ENCODE measurements around the gene EHF.

The EHF gene

GRCh38 chr11:34665077-34665835 lies 44.4 kb downstream of the EHF start:
- ChIA-PET CTCF (interaction anchor here (1.3 kb wide), 1 partner anchor 13 kb away, joined by 3 read pairs; no protein-coding TSS in a partner anchor), POLR2A (no interaction called here)
- H3K9me3 ChIP-seq (ENCODE audit: control extremely low read depth in 1 of 5, control insufficient read depth in 4 of 5, insufficient read depth in 2 of 5, low read depth in 1 of 5, low read length in 4 of 5): no peaks in the 10 kb centered on the region
- no peak overlapping the region for H3K4me3 ChIP-seq (ENCODE audit: control insufficient read depth in 1 of 7, extremely low read depth in 1 of 7, insufficient read depth in 4 of 7, low read depth in 2 of 7, low read length in 6 of 7)
- H3K36me3 ChIP-seq (ENCODE audit: control insufficient read depth in 4 of 4, insufficient read depth in 4 of 4, low read length in 3 of 4): no peaks in the 10 kb centered on the region
- H3K27ac ChIP-seq (ENCODE audit: insufficient read depth in 1 of 2, low read depth in 1 of 2, low read length in 2 of 2, poor library complexity in 1 of 2, severe bottlenecking in 2 of 2): no peak overlapping the region
- 87% methylated on average over 7 of the region's 7 CpGs for WGBS (ENCODE audit: insufficient coverage)
- DNase-seq: no peak
- peaks cover 0 to 5% (median 0%) of the 10 kb centered on the region in 4 experiments for H3K4me1 ChIP-seq (ENCODE audit: control extremely low read depth in 1 of 4, control insufficient read depth in 4 of 4, insufficient read depth in 4 of 4, low read length in 3 of 4)
- H3K27me3 ChIP-seq (replicated peaks in 2 of 5; ENCODE audit: control insufficient read depth in 4 of 5, insufficient read depth in 5 of 5, low read length in 4 of 5): no peaks in the 10 kb centered on the region

DNA sequence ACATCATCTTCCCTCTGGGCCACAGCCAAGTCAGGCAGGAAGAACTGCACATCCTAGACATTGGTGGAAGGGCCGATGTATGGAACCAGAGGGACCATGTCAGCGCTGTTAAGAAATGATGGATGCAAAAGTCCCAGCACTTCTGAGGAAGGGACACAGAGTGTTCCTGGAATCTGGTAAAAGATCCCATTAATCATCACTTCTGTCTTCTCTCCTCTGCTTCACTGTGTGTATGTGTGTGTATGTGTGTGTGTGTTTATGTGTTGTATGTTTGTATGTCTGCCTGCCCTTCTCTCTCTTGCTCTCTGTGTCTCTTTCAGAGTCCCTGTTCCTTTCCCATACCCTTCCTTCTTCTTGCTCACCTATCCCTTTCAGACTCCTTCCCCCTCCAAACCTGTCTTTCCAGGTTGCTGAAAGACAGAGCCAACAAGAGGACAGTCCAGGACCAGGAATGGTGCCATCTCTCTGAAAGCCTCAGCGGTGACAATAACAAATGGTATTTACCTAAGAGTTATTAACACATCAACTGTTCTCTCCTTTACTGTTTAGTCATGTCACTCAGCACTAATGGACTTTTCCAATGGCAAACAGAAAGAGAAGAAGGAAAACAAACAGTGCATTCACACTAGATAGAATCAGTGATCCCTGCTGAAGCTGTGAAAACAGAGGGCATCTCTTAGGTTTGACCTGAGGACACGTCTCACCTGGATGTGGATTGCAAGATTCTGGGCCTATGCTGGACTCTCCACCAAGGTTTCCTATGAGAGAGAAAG lies 47.1 kb downstream of the EHF start:
- no peaks in the 10 kb centered on the region for H3K36me3 ChIP-seq (ENCODE audit: control insufficient read depth in 4 of 4, insufficient read depth in 4 of 4, low read length in 3 of 4)
- no peak for DNase-seq
- ChIA-PET CTCF (interaction anchor here (0.6 to 1.0 kb wide), 2 partner anchors 12 to 221 kb away, joined by 3 read pairs; no protein-coding TSS in a partner anchor), POLR2A (no interaction called here)
- H3K27ac ChIP-seq (ENCODE audit: insufficient read depth in 1 of 2, low read depth in 1 of 2, low read length in 2 of 2, poor library complexity in 1 of 2, severe bottlenecking in 2 of 2): no peak overlapping the region
- H3K9me3 ChIP-seq (ENCODE audit: control extremely low read depth in 1 of 5, control insufficient read depth in 4 of 5, insufficient read depth in 2 of 5, low read depth in 1 of 5, low read length in 4 of 5): peaks cover 0 to 1% (median 0%) of the 10 kb centered on the region in 5 experiments
- 96% methylated on average over 2 of the region's 4 CpGs for WGBS (ENCODE audit: insufficient coverage)
- no peak overlapping the region for H3K4me3 ChIP-seq (ENCODE audit: control insufficient read depth in 1 of 7, extremely low read depth in 1 of 7, insufficient read depth in 4 of 7, low read depth in 2 of 7, low read length in 6 of 7)
- peaks cover 0 to 5% (median 0%) of the 10 kb centered on the region in 4 experiments for H3K4me1 ChIP-seq (ENCODE audit: control extremely low read depth in 1 of 4, control insufficient read depth in 4 of 4, insufficient read depth in 4 of 4, low read length in 3 of 4)
- no peaks in the 10 kb centered on the region for H3K27me3 ChIP-seq (replicated peaks in 2 of 5; ENCODE audit: control insufficient read depth in 4 of 5, insufficient read depth in 5 of 5, low read length in 4 of 5)

GRCh38 chr11:34668583-34669053 lies 47.7 kb downstream of the EHF start:
- no peaks in the 10 kb centered on the region for H3K36me3 ChIP-seq (ENCODE audit: control insufficient read depth in 4 of 4, insufficient read depth in 4 of 4, low read length in 3 of 4)
- no peak for DNase-seq
- ChIA-PET POLR2A (no interaction called here), CTCF (no interaction called here)
- peaks cover 0 to 5% (median 0%) of the 10 kb centered on the region in 4 experiments for H3K4me1 ChIP-seq (ENCODE audit: control extremely low read depth in 1 of 4, control insufficient read depth in 4 of 4, insufficient read depth in 4 of 4, low read length in 3 of 4)
- H3K27ac ChIP-seq (ENCODE audit: insufficient read depth in 1 of 2, low read depth in 1 of 2, low read length in 2 of 2, poor library complexity in 1 of 2, severe bottlenecking in 2 of 2): no peak overlapping the region
- WGBS (ENCODE audit: insufficient coverage): 100% methylated on average over 3 of the region's 4 CpGs
- H3K9me3 ChIP-seq (ENCODE audit: control extremely low read depth in 1 of 5, control insufficient read depth in 4 of 5, insufficient read depth in 2 of 5, low read depth in 1 of 5, low read length in 4 of 5): peaks cover 0 to 1% (median 0%) of the 10 kb centered on the region in 5 experiments
- H3K27me3 ChIP-seq (replicated peaks in 2 of 5; ENCODE audit: control insufficient read depth in 4 of 5, insufficient read depth in 5 of 5, low read length in 4 of 5): no peaks in the 10 kb centered on the region
- no peak overlapping the region for H3K4me3 ChIP-seq (ENCODE audit: control insufficient read depth in 1 of 7, extremely low read depth in 1 of 7, insufficient read depth in 4 of 7, low read depth in 2 of 7, low read length in 6 of 7)

DNA sequence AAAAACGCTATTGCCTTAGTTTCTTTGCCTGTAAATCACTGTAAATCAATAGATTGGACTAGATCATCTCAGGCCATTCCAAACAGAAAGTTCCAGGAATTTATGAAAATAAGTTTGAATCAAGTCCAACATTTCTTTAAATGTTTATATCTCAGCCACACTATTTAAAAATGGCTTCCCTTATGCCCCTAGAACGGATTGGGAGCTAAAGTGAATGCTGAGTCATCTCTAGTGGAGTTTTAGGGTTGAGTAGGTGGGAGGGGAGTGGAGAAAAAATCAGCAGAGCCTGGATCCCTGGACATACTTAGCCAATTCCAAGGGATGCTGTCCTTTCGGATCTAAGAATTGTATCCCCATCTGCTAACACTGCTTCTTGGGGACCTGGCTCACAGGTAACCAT lies 48.6 kb downstream of the EHF start:
- H3K27ac ChIP-seq (ENCODE audit: insufficient read depth in 1 of 2, low read depth in 1 of 2, low read length in 2 of 2, poor library complexity in 1 of 2, severe bottlenecking in 2 of 2): no peak overlapping the region
- H3K27me3 ChIP-seq (replicated peaks in 2 of 5; ENCODE audit: control insufficient read depth in 4 of 5, insufficient read depth in 5 of 5, low read length in 4 of 5): no peaks in the 10 kb centered on the region
- CTCF ChIA-PET: no interaction called here
- H3K9me3 ChIP-seq (ENCODE audit: control extremely low read depth in 1 of 5, control insufficient read depth in 4 of 5, insufficient read depth in 2 of 5, low read depth in 1 of 5, low read length in 4 of 5): peaks cover 0 to 1% (median 0%) of the 10 kb centered on the region in 5 experiments
- peaks cover 0 to 5% (median 0%) of the 10 kb centered on the region in 4 experiments for H3K4me1 ChIP-seq (ENCODE audit: control extremely low read depth in 1 of 4, control insufficient read depth in 4 of 4, insufficient read depth in 4 of 4, low read length in 3 of 4)
- no peaks in the 10 kb centered on the region for H3K36me3 ChIP-seq (ENCODE audit: control insufficient read depth in 4 of 4, insufficient read depth in 4 of 4, low read length in 3 of 4)
- WGBS (ENCODE audit: insufficient coverage): 100% methylated on average over 1 of the region's 3 CpGs
- POLR2A ChIA-PET: no interaction called here
- H3K4me3 ChIP-seq (ENCODE audit: control insufficient read depth in 1 of 7, extremely low read depth in 1 of 7, insufficient read depth in 4 of 7, low read depth in 2 of 7, low read length in 6 of 7): no peak overlapping the region
- no peak for DNase-seq

- no peak for DNase-seq
- Histone ChIP-seq H3K9me3 (ENCODE audit: control extremely low read depth in 1 of 5, control insufficient read depth in 4 of 5, insufficient read depth in 2 of 5, low read depth in 1 of 5, low read length in 4 of 5) (peaks cover 0 to 1% (median 0%) of the 10 kb centered on the region in 5 experiments), H3K36me3 (ENCODE audit: control insufficient read depth in 4 of 4, insufficient read depth in 4 of 4, low read length in 3 of 4) (no peaks in the 10 kb centered on the region), H3K4me1 (ENCODE audit: control extremely low read depth in 1 of 4, control insufficient read depth in 4 of 4, insufficient read depth in 4 of 4, low read length in 3 of 4) (peaks cover 0 to 5% (median 0%) of the 10 kb centered on the region in 4 experiments), H3K4me3 (ENCODE audit: control insufficient read depth in 1 of 7, extremely low read depth in 1 of 7, insufficient read depth in 4 of 7, low read depth in 2 of 7, low read length in 6 of 7) (no peak overlapping the region), H3K27me3 (replicated peaks in 2 of 5; ENCODE audit: control insufficient read depth in 4 of 5, insufficient read depth in 5 of 5, low read length in 4 of 5) (no peaks in the 10 kb centered on the region), H3K27ac (ENCODE audit: insufficient read depth in 1 of 2, low read depth in 1 of 2, low read length in 2 of 2, poor library complexity in 1 of 2, severe bottlenecking in 2 of 2) (no peak overlapping the region)
- ChIA-PET POLR2A (no interaction called here), CTCF (interaction anchor here (1.0 kb wide), 1 partner anchor 20 kb away, joined by 4 read pairs; no protein-coding TSS in a partner anchor)
- 67% methylated on average over 1 of the region's 1 CpG for whole genome bisulfite sequencing (ENCODE audit: insufficient coverage)
Measured at GRCh38 chr11:34671117-34671516, 50.2 kb downstream of the EHF start.

GRCh38 chr11:34671946-34672345 lies 51.1 kb downstream of the EHF start:
- H3K27me3 ChIP-seq (replicated peaks in 2 of 5; ENCODE audit: control insufficient read depth in 4 of 5, insufficient read depth in 5 of 5, low read length in 4 of 5): no peaks in the 10 kb centered on the region
- no peak for DNase-seq
- H3K36me3 ChIP-seq (ENCODE audit: control insufficient read depth in 4 of 4, insufficient read depth in 4 of 4, low read length in 3 of 4): no peaks in the 10 kb centered on the region
- ChIA-PET POLR2A (no interaction called here), CTCF (interaction anchor here (1.0 to 1.1 kb wide), 2 partner anchors 21 to 220 kb away, joined by 3 to 4 read pairs; no protein-coding TSS in a partner anchor)
- H3K4me3 ChIP-seq (ENCODE audit: control insufficient read depth in 1 of 7, extremely low read depth in 1 of 7, insufficient read depth in 4 of 7, low read depth in 2 of 7, low read length in 6 of 7): no peak overlapping the region
- no peak overlapping the region for H3K27ac ChIP-seq (ENCODE audit: insufficient read depth in 1 of 2, low read depth in 1 of 2, low read length in 2 of 2, poor library complexity in 1 of 2, severe bottlenecking in 2 of 2)
- peaks cover 0 to 1% (median 0%) of the 10 kb centered on the region in 5 experiments for H3K9me3 ChIP-seq (ENCODE audit: control extremely low read depth in 1 of 5, control insufficient read depth in 4 of 5, insufficient read depth in 2 of 5, low read depth in 1 of 5, low read length in 4 of 5)
- no CpG with 5 or more reads among the region's 1 CpG for WGBS (ENCODE audit: insufficient coverage)
- peaks cover 0 to 5% (median 0%) of the 10 kb centered on the region in 4 experiments for H3K4me1 ChIP-seq (ENCODE audit: control extremely low read depth in 1 of 4, control insufficient read depth in 4 of 4, insufficient read depth in 4 of 4, low read length in 3 of 4)

DNA sequence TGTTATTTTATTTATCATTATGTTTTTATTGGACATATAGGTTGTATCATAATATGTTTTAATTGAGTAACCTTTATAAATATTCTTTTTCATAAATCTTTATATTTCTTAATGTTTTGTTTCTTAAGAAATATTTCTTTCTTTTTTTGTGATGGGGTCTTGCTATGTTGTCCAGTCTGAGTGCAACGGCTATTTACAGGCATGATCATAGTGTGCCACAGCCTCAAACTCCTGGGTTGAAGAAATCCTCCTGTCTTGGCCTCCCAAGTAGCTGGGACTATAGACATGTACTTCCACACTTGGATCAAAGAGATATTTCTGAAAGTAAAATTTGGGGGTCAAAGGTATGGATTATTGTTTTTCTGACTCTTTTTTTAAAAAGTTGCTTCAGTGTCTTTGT lies 53.1 kb downstream of the EHF start:
- DNase-seq: no peak
- Histone ChIP-seq H3K4me3 (ENCODE audit: control insufficient read depth in 1 of 7, extremely low read depth in 1 of 7, insufficient read depth in 4 of 7, low read depth in 2 of 7, low read length in 6 of 7) (no peak overlapping the region), H3K36me3 (ENCODE audit: control insufficient read depth in 4 of 4, insufficient read depth in 4 of 4, low read length in 3 of 4) (no peaks in the 10 kb centered on the region), H3K9me3 (ENCODE audit: control extremely low read depth in 1 of 5, control insufficient read depth in 4 of 5, insufficient read depth in 2 of 5, low read depth in 1 of 5, low read length in 4 of 5) (peaks cover 0 to 1% (median 0%) of the 10 kb centered on the region in 5 experiments), H3K27ac (ENCODE audit: insufficient read depth in 1 of 2, low read depth in 1 of 2, low read length in 2 of 2, poor library complexity in 1 of 2, severe bottlenecking in 2 of 2) (no peak overlapping the region), H3K27me3 (replicated peaks in 2 of 5; ENCODE audit: control insufficient read depth in 4 of 5, insufficient read depth in 5 of 5, low read length in 4 of 5) (no peaks in the 10 kb centered on the region), H3K4me1 (ENCODE audit: control extremely low read depth in 1 of 4, control insufficient read depth in 4 of 4, insufficient read depth in 4 of 4, low read length in 3 of 4) (peaks cover 0 to 5% (median 0%) of the 10 kb centered on the region in 4 experiments)
- CTCF ChIA-PET: no interaction called here
- POLR2A ChIA-PET: no interaction called here
- WGBS (ENCODE audit: insufficient coverage): 0% methylated on average over 1 of the region's 1 CpG

Measured in common myeloid progenitor, CD34-positive (primary cell).